ENCODE data around the gene CADPS. TPM values are rescaled to one million over a fixed set of nuclear protein-coding genes. Genes with fewer than 3 reads are reported as not detected.

CADPS gene
- polyA plus RNA-seq, 1 of the 3 experiments (the other 2 are of a cell fraction), result 5.8 TPM

DNA sequence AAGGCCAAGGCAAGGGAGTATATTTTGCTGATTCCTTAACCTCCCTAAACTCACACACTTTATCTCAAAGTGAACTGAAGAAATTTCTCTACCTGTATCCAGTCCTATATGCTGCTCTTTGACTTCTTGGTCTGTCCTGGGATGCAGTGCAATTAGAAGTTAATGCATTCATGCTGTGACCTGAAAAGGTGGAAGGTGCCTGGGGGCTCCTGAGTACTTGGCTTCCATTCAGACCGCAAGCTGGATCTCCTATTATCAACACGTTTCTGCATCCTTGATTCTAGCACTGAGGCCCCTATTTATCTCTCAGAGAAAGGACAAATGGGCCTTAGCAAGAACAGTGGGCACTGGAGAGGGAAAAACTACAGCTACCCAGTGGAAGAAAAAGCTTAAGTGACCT is 17.7 kb upstream of the CADPS start:
- Histone ChIP-seq H3K27ac (ENCODE audit: low read depth in 2 of 2, low read length in 1 of 2) (no peak overlapping the region), H3K9ac (no peak overlapping the region), H3K9me3 (no peaks in the 10 kb centered on the region), H3K4me2 (no peak overlapping the region), H3K36me3 (replicated peaks in 1 of 2; ENCODE audit: control insufficient read depth in 1 of 2, insufficient read depth in 2 of 2, low read length in 1 of 2) (no peaks in the 10 kb centered on the region), H3K4me1 (ENCODE audit: control insufficient read depth in 1 of 2, insufficient read depth in 2 of 2, low read depth in 1 of 2, low read length in 1 of 2) (no peaks in the 10 kb centered on the region), H3K9me2 (no peaks in the 10 kb centered on the region), H4K20me1 (ENCODE audit: insufficient read depth) (no peaks in the 10 kb centered on the region), H3F3A (replicated peaks; ENCODE audit: insufficient read depth) (no peaks in the 10 kb centered on the region), H3K79me2 (ENCODE audit: insufficient read depth) (no peaks in the 10 kb centered on the region), H3K4me3 (ENCODE audit: low read depth in 2 of 2, low read length in 1 of 2) (no peak overlapping the region), H2AFZ (ENCODE audit: low read depth) (no peak overlapping the region), H3K27me3 (ENCODE audit: insufficient read depth) (no peaks in the 10 kb centered on the region)
- POLR2A ChIA-PET, result no interaction called here
- CTCF ChIA-PET, result interaction anchor here (1.5 kb wide), 1 partner anchor 19 kb away, joined by 4 read pairs; no protein-coding TSS in a partner anchor
- 54% methylated on average over 2 of the region's 2 CpGs for WGBS (ENCODE audit: low lambda C conversion rate)
- no peak for TF ChIP-seq RAD21 (IDR thresholded peaks at IDR 0.05; ENCODE audit: low read length)
- TF ChIP-seq EP300 (IDR thresholded peaks at IDR 0.05; ENCODE audit: borderline replicate concordance in 1 of 2, low read depth in 1 of 2, low read length in 1 of 2), result no peak
- no peak for TF ChIP-seq SIN3A (IDR thresholded peaks at IDR 0.05; ENCODE audit: borderline replicate concordance, low read depth, low read length)
- TF ChIP-seq RFX5 (IDR thresholded peaks at IDR 0.05; ENCODE audit: low read length), result no peak
- no peak for TF ChIP-seq GATA2 (CRISPR knock-in tag; IDR thresholded peaks at IDR 0.05)
- TF ChIP-seq TCF12 (IDR thresholded peaks at IDR 0.05), result no peak
- no peak for TF ChIP-seq NRF1 (IDR thresholded peaks at IDR 0.05; ENCODE audit: low read depth, low read length)
- no peak for TF ChIP-seq MXI1 (IDR thresholded peaks at IDR 0.05; ENCODE audit: low read depth, low read length)
- TF ChIP-seq TAF1 (IDR thresholded peaks at IDR 0.05; ENCODE audit: borderline replicate concordance, low read depth, low read length), result no peak
- TF ChIP-seq, protein P1, sequence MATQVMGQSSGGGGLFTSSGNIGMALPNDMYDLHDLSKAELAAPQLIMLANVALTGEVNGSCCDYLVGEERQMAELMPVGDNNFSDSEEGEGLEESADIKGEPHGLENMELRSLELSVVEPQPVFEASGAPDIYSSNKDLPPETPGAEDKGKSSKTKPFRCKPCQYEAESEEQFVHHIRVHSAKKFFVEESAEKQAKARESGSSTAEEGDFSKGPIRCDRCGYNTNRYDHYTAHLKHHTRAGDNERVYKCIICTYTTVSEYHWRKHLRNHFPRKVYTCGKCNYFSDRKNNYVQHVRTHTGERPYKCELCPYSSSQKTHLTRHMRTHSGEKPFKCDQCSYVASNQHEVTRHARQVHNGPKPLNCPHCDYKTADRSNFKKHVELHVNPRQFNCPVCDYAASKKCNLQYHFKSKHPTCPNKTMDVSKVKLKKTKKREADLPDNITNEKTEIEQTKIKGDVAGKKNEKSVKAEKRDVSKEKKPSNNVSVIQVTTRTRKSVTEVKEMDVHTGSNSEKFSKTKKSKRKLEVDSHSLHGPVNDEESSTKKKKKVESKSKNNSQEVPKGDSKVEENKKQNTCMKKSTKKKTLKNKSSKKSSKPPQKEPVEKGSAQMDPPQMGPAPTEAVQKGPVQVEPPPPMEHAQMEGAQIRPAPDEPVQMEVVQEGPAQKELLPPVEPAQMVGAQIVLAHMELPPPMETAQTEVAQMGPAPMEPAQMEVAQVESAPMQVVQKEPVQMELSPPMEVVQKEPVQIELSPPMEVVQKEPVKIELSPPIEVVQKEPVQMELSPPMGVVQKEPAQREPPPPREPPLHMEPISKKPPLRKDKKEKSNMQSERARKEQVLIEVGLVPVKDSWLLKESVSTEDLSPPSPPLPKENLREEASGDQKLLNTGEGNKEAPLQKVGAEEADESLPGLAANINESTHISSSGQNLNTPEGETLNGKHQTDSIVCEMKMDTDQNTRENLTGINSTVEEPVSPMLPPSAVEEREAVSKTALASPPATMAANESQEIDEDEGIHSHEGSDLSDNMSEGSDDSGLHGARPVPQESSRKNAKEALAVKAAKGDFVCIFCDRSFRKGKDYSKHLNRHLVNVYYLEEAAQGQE (IDR thresholded peaks at IDR 0.05; ENCODE audit: low read depth, low read length), result no peak
- TF ChIP-seq CHD2 (IDR thresholded peaks at IDR 0.05; ENCODE audit: low read length, partially characterized antibody), result no peak
- no peak for TF ChIP-seq FOXJ3 (CRISPR knock-in tag; IDR thresholded peaks at IDR 0.05)
- no peak for DNase-seq

DNA sequence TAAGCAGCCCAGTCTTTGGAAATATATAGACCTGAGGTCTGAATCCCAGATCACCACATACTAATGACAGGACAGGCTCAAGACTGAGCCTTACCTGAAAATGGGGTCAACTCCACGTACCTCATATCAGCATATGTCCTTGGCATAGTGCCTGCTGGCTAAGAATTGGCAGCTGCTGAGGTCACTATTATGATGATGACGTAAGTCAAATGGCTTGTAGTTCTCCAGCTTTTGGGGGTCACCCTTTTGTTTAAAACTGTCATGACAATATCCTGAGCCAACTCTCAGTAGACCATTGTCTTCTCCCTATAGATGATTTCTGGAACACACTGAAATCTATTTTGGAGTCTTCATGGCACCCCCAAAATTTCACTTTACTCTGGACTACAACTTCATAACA is 16.8 kb upstream of the CADPS start:
- DNase-seq, result no peak
- no peaks in the 10 kb centered on the region for H3K79me2 ChIP-seq (ENCODE audit: insufficient read depth)
- no peak overlapping the region for H3K9ac ChIP-seq
- H3K9me3 ChIP-seq, result no peaks in the 10 kb centered on the region
- H3K27ac ChIP-seq (ENCODE audit: low read depth in 2 of 2, low read length in 1 of 2), result no peak overlapping the region
- ChIA-PET CTCF (interaction anchor here (1.5 kb wide), 1 partner anchor 19 kb away, joined by 4 read pairs; no protein-coding TSS in a partner anchor), POLR2A (no interaction called here)
- no peaks in the 10 kb centered on the region for H3K27me3 ChIP-seq (ENCODE audit: insufficient read depth)
- WGBS (ENCODE audit: low lambda C conversion rate), result 49% methylated on average over 2 of the region's 2 CpGs
- no peaks in the 10 kb centered on the region for H3F3A ChIP-seq (replicated peaks; ENCODE audit: insufficient read depth)
- H3K4me3 ChIP-seq (ENCODE audit: low read depth in 2 of 2, low read length in 1 of 2), result no peak overlapping the region
- no peaks in the 10 kb centered on the region for H3K9me2 ChIP-seq
- H3K4me2 ChIP-seq, result no peak overlapping the region
- no peaks in the 10 kb centered on the region for H3K4me1 ChIP-seq (ENCODE audit: control insufficient read depth in 1 of 2, insufficient read depth in 2 of 2, low read depth in 1 of 2, low read length in 1 of 2)
- no peak overlapping the region for H2AFZ ChIP-seq (ENCODE audit: low read depth)
- H3K36me3 ChIP-seq (replicated peaks in 1 of 2; ENCODE audit: control insufficient read depth in 1 of 2, insufficient read depth in 2 of 2, low read length in 1 of 2), result no peaks in the 10 kb centered on the region
- H4K20me1 ChIP-seq (ENCODE audit: insufficient read depth), result no peaks in the 10 kb centered on the region
- TF ChIP-seq MXI1 (IDR thresholded peaks at IDR 0.05; ENCODE audit: low read depth, low read length), result no peak
- no peak for TF ChIP-seq SIN3A (IDR thresholded peaks at IDR 0.05; ENCODE audit: borderline replicate concordance, low read depth, low read length)
- TF ChIP-seq ELF1 (IDR thresholded peaks at IDR 0.05), result no peak
- TF ChIP-seq, protein P2, sequence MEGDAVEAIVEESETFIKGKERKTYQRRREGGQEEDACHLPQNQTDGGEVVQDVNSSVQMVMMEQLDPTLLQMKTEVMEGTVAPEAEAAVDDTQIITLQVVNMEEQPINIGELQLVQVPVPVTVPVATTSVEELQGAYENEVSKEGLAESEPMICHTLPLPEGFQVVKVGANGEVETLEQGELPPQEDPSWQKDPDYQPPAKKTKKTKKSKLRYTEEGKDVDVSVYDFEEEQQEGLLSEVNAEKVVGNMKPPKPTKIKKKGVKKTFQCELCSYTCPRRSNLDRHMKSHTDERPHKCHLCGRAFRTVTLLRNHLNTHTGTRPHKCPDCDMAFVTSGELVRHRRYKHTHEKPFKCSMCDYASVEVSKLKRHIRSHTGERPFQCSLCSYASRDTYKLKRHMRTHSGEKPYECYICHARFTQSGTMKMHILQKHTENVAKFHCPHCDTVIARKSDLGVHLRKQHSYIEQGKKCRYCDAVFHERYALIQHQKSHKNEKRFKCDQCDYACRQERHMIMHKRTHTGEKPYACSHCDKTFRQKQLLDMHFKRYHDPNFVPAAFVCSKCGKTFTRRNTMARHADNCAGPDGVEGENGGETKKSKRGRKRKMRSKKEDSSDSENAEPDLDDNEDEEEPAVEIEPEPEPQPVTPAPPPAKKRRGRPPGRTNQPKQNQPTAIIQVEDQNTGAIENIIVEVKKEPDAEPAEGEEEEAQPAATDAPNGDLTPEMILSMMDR (IDR thresholded peaks at IDR 0.05), result no peak
- no peak for TF ChIP-seq POLR2AphosphoS5 (IDR thresholded peaks at IDR 0.05; ENCODE audit: low read depth, low read length)

All from SK-N-SH (cell line).